Occipital lobe (tissue), 2 donors: ENCODE data around the gene OR4D2. TPM values are rescaled to one million over a fixed set of nuclear protein-coding genes. Genes with fewer than 3 reads are reported as not detected.
"Not testable (repeated sequence)": the region's sequence is repeated elsewhere in the genome, so short reads cannot be mapped to it uniquely, and the experiment has no call there.

ENCODE experiments used
- DNase-seq: peaks from one replicate; lab custom pipeline; 2025; lab: John Stamatoyannopoulos, UW
- total RNA-seq: library from RNA; depleted of rRNA; stranded (reverse); fragments of >200 nt; gene quantifications from one replicate; pipeline ENCODE4 v1.2.3, GENCODE V29; 2014

The OR4D2 gene
- total RNA-seq, result not detected

- DNase-seq, result no peak
These were observed at the start of gene OR4D2 for GRCh38 chr17:58166682-58167081. TSS of gene OR4D2 (plus strand) at chr17:58166982. CDS start at chr17:58169656, 2,674 bp downstream.

DNA sequence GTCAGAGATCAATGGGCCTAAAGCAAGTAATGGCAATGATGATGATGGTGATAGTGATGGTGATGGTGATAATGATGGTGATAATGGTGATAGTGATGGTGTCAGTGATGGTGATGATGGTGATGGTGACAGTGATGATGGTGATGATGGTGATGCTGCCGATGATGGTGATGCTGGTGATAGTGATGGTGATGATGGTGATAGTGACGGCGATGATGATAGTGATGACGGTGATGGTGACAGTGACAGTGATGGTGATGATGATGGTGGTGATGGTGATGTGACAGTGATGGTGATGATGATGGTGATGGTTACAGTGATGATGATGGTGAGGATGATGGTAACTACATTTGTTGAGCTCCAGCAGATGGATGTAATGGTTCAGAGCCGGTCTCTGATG, 49.4 kb upstream of the OR4D2 start:
- no peak for DNase-seq

DNA sequence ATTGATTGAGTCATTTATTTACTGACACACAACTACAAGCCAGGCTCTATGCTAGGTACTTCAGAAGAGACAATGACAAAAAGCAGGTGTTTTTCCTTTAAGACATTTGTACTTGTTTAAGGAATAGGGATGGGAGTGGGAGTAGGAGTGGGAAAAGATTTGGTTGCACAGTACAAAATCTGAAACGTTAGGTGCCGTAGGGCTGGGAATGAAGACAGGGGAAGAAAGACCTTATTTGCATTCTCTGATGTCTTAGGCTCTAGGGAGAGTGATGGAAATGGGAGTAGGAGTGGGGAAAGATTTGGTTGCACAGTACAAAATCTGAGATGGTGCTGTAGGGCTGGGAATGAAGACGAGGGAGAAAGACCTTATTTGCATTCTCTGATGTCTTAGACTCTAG, 47.3 kb upstream of the OR4D2 start:
- no peak for DNase-seq

DNA sequence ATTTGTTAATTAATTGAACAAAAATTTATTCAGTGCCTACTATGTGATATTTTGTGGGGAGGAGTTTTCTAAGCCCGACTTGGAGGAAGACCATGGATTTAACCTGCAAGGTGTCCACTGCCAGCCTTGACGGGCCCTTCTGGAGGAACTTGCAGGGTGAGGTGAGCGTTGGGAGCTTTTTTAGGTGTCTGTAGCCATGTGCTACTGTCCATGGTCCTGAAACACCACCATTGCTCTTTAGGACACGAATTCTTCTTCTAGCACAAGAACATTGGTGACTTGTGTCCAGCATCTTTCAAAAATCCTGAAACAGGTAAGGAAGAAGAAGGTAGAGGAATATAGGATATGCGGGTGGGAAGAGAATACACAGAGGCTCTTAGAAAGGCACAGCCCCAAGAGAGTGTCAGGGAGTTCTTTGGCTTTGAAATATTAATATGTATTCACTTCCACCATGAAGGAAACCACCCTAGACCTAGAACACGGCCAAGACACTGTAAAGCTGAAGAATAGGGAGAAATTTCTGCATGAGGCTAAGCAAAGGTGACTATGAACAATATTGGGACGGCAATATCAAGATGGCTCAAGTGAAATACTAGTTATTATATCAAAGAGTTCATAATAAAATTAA, 46.5 kb upstream of the OR4D2 start:
- DNase-seq, result no peak

DNA sequence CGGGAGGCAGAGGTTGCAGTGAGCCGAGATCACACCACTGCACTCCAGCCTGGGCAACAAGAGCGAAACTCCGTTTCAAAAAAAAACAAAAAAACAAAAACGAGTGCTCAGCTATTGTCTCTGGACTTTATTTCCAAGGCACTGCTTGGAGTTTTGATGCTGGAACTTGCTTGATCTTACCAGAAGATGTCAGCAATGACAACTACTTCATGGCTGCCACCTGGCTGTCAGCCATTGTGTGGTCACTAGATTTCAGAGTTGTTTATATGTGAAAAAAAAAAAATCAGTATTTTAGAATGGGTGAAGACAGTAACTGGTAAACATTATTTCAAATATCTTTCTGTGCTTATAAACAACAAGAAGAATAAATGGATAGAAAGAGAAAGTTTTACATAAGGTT, 44.9 kb upstream of the OR4D2 start:
- no peak for DNase-seq

- no peak for DNase-seq
These were observed 38.9 kb upstream of the OR4D2 start for GRCh38 chr17:58127846-58128245.

DNA sequence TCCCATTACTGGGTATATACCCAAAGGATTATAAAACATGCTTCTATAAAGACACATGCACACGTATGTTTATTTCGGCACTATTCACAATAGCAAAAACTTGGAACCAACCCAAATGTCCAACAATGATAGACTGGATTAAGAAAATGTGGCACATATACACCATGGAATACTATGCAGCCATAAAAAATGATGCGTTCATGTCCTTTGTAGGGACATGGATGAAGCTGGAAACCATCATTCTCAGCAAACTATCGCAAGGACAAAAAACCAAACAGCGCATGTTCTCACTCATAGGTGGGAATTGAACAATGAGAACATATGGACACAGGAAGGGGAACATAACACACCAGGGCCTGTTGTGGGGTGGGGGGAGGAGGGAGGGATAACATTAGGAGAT, 34.1 kb upstream of the OR4D2 start:
- not testable (repeated sequence) for DNase-seq

DNA sequence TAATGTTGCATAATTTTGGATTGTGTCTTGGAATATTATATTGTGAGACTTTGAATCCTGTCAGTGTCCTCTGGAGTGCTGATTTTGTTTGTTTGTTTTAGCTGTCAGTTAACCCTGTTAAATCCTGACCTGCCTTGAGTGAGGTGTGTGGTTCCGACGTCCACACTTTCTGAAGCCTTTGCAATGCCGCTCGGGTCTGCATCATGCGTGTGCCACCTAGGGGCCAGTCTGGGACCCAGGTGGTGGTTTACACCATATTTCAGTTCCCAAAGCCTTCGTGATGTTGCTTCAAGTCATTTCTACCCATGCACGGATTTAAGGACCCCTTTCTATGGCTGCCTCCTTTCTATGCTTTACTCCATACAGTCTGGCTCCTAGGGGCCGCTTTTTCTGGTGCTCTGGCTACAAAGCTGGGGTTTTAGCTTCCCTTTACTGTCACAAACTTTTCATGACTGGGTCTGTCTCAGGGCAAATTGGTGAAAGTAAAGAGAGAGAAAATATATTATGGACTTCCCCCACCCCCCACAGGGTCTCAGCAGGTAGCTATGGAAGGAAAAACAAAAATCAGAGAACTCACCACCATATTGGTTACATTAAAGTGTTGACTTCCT, 30.0 kb upstream of the OR4D2 start:
- no peak for DNase-seq

GRCh38 chr17:58141505-58141904, 25.3 kb upstream of the OR4D2 start:
- DNase-seq, result no peak

DNA sequence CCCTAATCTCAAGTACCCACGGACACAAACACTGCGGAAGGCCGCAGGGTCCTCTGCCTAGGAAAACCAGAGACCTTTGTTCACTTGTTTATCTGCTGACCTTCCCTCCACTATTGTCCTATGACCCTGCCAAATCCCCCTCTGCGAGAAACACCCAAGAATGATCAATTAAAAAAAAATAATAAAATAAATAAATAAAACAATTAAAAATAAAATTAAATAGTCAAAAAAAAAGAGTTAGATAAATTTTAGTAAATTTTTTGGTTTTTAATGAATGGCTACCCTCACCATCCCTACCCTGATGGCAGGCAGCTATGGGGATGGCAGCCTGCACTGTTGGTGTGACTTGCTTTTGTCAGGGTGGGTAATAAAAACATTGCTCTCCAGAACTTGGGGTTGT, 23.4 kb upstream of the OR4D2 start:
- DNase-seq, result not testable (repeated sequence)

GRCh38 chr17:58144801-58145200, 22.0 kb upstream of the OR4D2 start:
- DNase-seq, result no peak

GRCh38 chr17:58147930-58148434, 18.8 kb upstream of the OR4D2 start, which contains the start of gene OR4D1:
TSS of gene OR4D1 (plus strand) at chr17:58148384. CDS start at chr17:58155154, 6,770 bp downstream.
- no peak for DNase-seq

- DNase-seq, result no peak
These were observed 18.2 kb upstream of the OR4D2 start for GRCh38 chr17:58148609-58149008.

- DNase-seq, result no peak
These were observed 16.4 kb upstream of the OR4D2 start for GRCh38 chr17:58150394-58150793.

DNA sequence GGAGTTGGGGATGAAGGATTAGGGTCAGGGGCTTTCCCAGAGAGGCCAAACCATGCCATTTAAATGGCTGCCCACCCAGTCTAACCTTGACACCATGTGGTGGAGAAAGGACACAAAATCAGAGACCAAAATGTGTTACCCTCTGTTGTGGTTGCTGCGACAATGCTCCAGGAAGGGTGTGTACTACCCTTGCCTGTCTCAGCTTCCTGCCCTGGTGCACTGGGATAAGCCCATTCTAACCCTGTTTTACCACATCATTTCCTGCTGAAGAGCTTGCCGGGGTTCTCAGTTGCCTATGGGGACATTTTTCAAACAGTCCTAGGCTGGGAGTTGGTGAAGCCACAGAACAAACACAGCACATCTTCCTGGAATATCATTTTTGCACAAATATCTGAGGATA, 13.7 kb upstream of the OR4D2 start:
- DNase-seq, result no peak

GRCh38 chr17:58153671-58154070, 13.1 kb upstream of the OR4D2 start:
- no peak for DNase-seq

GRCh38 chr17:58156839-58157803, 9.7 kb upstream of the OR4D2 start:
- peak; percentile 2 for DNase-seq

DNA sequence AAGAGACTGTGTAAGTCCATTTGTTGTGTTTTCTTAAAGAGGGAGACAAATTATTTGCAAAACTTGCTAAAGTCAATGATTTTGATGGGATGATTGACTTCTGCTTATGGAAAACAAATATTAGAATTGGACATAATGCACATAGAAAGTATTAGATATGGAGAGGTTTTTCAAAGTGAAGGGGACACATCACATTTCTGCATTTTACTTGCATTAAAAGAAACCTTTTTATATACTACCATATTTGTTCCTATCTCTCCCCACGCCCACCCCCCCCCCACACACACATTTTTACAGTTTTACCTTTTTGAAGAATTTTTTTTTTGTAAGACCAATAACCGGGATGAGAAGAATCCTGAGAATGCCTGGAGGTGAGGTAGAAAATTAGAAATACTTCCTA, 8.6 kb upstream of the OR4D2 start:
- DNase-seq, result no peak

DNA sequence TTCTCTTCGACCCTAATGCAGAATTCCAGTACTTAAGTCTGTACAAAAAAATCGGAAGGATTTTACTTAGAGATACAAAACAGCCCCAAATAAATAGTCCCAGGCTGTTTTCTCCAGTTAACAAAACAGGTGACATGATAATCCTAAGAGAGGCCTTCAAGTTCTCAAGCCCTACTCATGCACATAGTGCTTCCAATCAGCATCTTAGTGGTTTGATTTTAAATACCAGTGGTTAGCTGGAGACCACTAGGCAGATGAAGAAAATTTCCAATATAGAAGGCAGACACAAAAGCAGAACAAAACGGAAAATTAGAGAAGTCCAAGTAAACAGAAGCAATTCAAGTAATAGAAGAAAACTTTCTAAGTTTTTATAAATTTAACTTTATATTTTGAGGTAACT, 5.2 kb upstream of the OR4D2 start:
- no peak for DNase-seq

DNA sequence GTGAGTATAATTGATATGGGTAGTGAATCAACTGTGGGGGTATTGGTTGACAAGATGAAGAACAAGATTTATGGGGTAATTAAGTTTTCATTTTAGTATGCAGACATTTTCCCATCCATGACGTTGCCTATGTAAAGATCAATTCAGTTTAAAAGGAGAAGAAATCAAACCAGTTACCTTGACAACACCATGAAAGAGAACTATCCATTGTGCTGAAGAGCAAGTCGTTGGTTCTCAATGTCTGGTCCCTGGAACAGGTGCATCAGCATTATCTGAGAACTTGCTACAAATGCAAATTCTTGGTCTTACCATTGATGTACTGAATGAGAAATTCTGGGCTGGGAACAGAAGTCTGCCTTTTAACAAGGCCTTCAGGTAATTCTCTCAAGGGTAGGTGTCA, 801 bp upstream of the OR4D2 start:
- DNase-seq, result no peak

- DNase-seq, result no peak
These were observed 3.8 kb downstream of the OR4D2 start for GRCh38 chr17:58170622-58171021.
